CD4-positive, CD25-positive, alpha-beta regulatory T cell (primary cell): Measurements from ENCODE around the gene WIPI1. TPM values are rescaled to one million over a fixed set of nuclear protein-coding genes. Genes with fewer than 3 reads are reported as not detected.
"Not testable (repeated sequence)": the region's sequence is repeated elsewhere in the genome, so short reads cannot be mapped to it uniquely, and the experiment has no call there.

ENCODE experiments used
- ATAC-seq, 2 donors: fragments of 150-1000 bp; cut with Tn5 transposase; one replicate each; pipeline ENCODE4 v1.10.0; 2021; ENCODE audit warnings: low read depth in 2 of 2, moderate number of reproducible peaks in 2 of 2, moderate library complexity in 1 of 2
- DNase-seq, 3 donors: peaks; one replicate each; pipeline versions ENCODE4 v3.0.0 to v3.0.0-alpha.2; 2012 to 2022; ENCODE audit warnings: mixed read lengths in 1 of 3
- H3K27ac ChIP-seq: one replicate; pipeline ENCODE4 v1.7.0; 2013; ENCODE audit warnings: mild to moderate bottlenecking, low read length; ENCODE audit not compliant: insufficient read depth, poor library complexity, severe bottlenecking
- H3K27me3 ChIP-seq: one replicate; pipeline ENCODE4 v1.7.0; 2013; ENCODE audit warnings: low read length; ENCODE audit not compliant: control insufficient read depth, insufficient read depth
- H3K36me3 ChIP-seq: one replicate; pipeline ENCODE4 v1.7.0; 2013; ENCODE audit warnings: mild to moderate bottlenecking, low read length, moderate library complexity; ENCODE audit not compliant: control insufficient read depth, insufficient read depth
- H3K4me1 ChIP-seq: 2 replicates; pipeline ENCODE4 v1.7.0; 2013; ENCODE audit warnings: mild to moderate bottlenecking, low read length; ENCODE audit not compliant: insufficient read depth, control insufficient read depth, poor library complexity, severe bottlenecking
- H3K4me3 ChIP-seq: one replicate; pipeline ENCODE4 v1.7.0; 2013; ENCODE audit warnings: low read depth, mild to moderate bottlenecking, low read length, moderate library complexity
- H3K9me3 ChIP-seq, 2 experiments: 1 replicate in 1 of 2; 2 replicates in 1 of 2; pipeline ENCODE4 v1.7.0; 2013; ENCODE audit warnings: low read length in 2 of 2, mild to moderate bottlenecking in 1 of 2, moderate library complexity in 1 of 2; ENCODE audit not compliant: control insufficient read depth in 2 of 2
- H3K27ac Mint-ChIP-seq, 3 donors: one replicate each; pipeline ENCODE4 v1.8.0; 2020 to 2022; ENCODE audit warnings: mild to moderate bottlenecking in 3 of 3, mixed read lengths in 3 of 3, moderate library complexity in 2 of 3
- H3K27me3 Mint-ChIP-seq: one replicate; pipeline ENCODE4 v1.8.0; 2022; ENCODE audit warnings: mild to moderate bottlenecking, mixed read lengths
- H3K36me3 Mint-ChIP-seq: one replicate; pipeline ENCODE4 v1.8.0; 2020; ENCODE audit warnings: mixed read lengths
- H3K4me1 Mint-ChIP-seq, 4 donors: one replicate each; pipeline ENCODE4 v1.8.0; 2020 to 2022; ENCODE audit warnings: mixed read lengths in 4 of 4, mild to moderate bottlenecking in 1 of 4
- H3K4me3 Mint-ChIP-seq, 4 donors: one replicate each; pipeline ENCODE4 v1.8.0; 2020 to 2022; ENCODE audit warnings: mild to moderate bottlenecking in 4 of 4, mixed read lengths in 4 of 4, moderate library complexity in 3 of 4
- H3K9me3 Mint-ChIP-seq, 7 donors: one replicate each; pipeline ENCODE4 v1.8.0; 2020 to 2022; ENCODE audit warnings: mixed read lengths in 7 of 7, mild to moderate bottlenecking in 3 of 7, moderate library complexity in 2 of 7
- polyA plus RNA-seq, 4 donors: library from polyadenylated mRNA; unstranded; fragments of 300-500 nt; fragmentation: Illumina TruSeq; gene quantifications; one replicate each; pipeline ENCODE4 v1.2.3, GENCODE V29; 2021
- total RNA-seq: library from RNA; stranded (reverse); gene quantifications from one replicate; pipeline ENCODE4 v1.2.3, GENCODE V29; 2022

WIPI1 gene
- total and polyA plus RNA-seq, 5 donors from 2014 or later: 2.5 to 5.9 (median 5.2) TPM

GRCh38 chr17:68421486-68421885 lies 35.8 kb downstream of the WIPI1 start:
- no peak overlapping the region for H3K27ac Mint-ChIP-seq
- H3K9me3 Mint-ChIP-seq: peaks cover 0 to 6% (median 0%) of the 10 kb centered on the region in 7 donors
- Histone ChIP-seq H3K4me1 (no peaks in the 10 kb centered on the region), H3K27me3 (no peaks in the 10 kb centered on the region), H3K27ac (no peak overlapping the region), H3K4me3 (no peak overlapping the region), H3K9me3 (no peaks in the 10 kb centered on the region), H3K36me3 (peaks cover 17% of the 10 kb centered on the region)
- H3K36me3 Mint-ChIP-seq: peaks cover 33% of the 10 kb centered on the region
- no peak overlapping the region for H3K4me3 Mint-ChIP-seq
- H3K27me3 Mint-ChIP-seq: no peaks in the 10 kb centered on the region
- peaks cover 0 to 11% (median 2%) of the 10 kb centered on the region in 4 donors for H3K4me1 Mint-ChIP-seq
- no peak for DNase-seq
- ATAC-seq: no peak

GRCh38 chr17:68420065-68420464 lies 37.2 kb downstream of the WIPI1 start:
- Histone ChIP-seq H3K4me3 (no peak overlapping the region), H3K9me3 (no peaks in the 10 kb centered on the region), H3K27me3 (no peaks in the 10 kb centered on the region), H3K27ac (no peak overlapping the region), H3K4me1 (peaks cover 2% of the 10 kb centered on the region), H3K36me3 (peaks cover 17% of the 10 kb centered on the region)
- Mint-ChIP-seq H3K27me3 (no peaks in the 10 kb centered on the region), H3K36me3 (peaks cover 34% of the 10 kb centered on the region), H3K4me1 (peaks cover 4 to 21% (median 13%) of the 10 kb centered on the region in 4 donors), H3K27ac (no peak overlapping the region), H3K4me3 (no peak overlapping the region), H3K9me3 (peaks cover 0 to 10% (median 3%) of the 10 kb centered on the region in 7 donors)
- DNase-seq (no peak), ATAC-seq (no peak)

GRCh38 chr17:68418876-68419275 lies 38.4 kb downstream of the WIPI1 start:
- Mint-ChIP-seq H3K4me3 (no peak overlapping the region), H3K27ac (no peak overlapping the region), H3K9me3 (peaks cover 0 to 12% (median 3%) of the 10 kb centered on the region in 7 donors), H3K4me1 (peaks cover 13 to 33% (median 21%) of the 10 kb centered on the region in 4 donors), H3K27me3 (no peaks in the 10 kb centered on the region), H3K36me3 (peaks cover 31% of the 10 kb centered on the region)
- H3K9me3 ChIP-seq: no peaks in the 10 kb centered on the region
- no peak for DNase-seq
- H3K4me1 ChIP-seq: peaks cover 11% of the 10 kb centered on the region
- no peak overlapping the region for H3K27ac ChIP-seq
- no peaks in the 10 kb centered on the region for H3K27me3 ChIP-seq
- ATAC-seq: no peak
- H3K4me3 ChIP-seq: no peak overlapping the region
- peaks cover 17% of the 10 kb centered on the region for H3K36me3 ChIP-seq

- peaks cover 13 to 34% (median 22%) of the 10 kb centered on the region in 4 donors for H3K4me1 Mint-ChIP-seq
- no peaks in the 10 kb centered on the region for H3K27me3 Mint-ChIP-seq
- no peak overlapping the region for H3K27ac Mint-ChIP-seq
- H3K9me3 Mint-ChIP-seq: peaks cover 0 to 12% (median 3%) of the 10 kb centered on the region in 7 donors
- no peak for DNase-seq
- H3K4me3 Mint-ChIP-seq: no peak overlapping the region
- Histone ChIP-seq H3K9me3 (no peaks in the 10 kb centered on the region), H3K4me1 (peaks cover 11% of the 10 kb centered on the region), H3K36me3 (peaks cover 13% of the 10 kb centered on the region), H3K27ac (no peak overlapping the region), H3K27me3 (no peaks in the 10 kb centered on the region), H3K4me3 (no peak overlapping the region)
- no peak for ATAC-seq
- H3K36me3 Mint-ChIP-seq: peaks cover 27% of the 10 kb centered on the region
Measured at GRCh38 chr17:68417317-68417716, 40.0 kb downstream of the WIPI1 start.

- H3K36me3 Mint-ChIP-seq: peaks cover 11% of the 10 kb centered on the region
- not testable (repeated sequence) for H3K9me3 ChIP-seq, H3K27ac ChIP-seq, H3K36me3 ChIP-seq, H3K27me3 ChIP-seq, ATAC-seq, H3K27me3 Mint-ChIP-seq
- H3K9me3 Mint-ChIP-seq: peaks cover 0 to 23% (median 3%) of the 10 kb centered on the region in 7 donors
- peak overlapping the region; percentile 91 to 97 (median 94) for H3K4me3 Mint-ChIP-seq
- H3K4me1 Mint-ChIP-seq: peaks cover 13 to 31% (median 22%) of the 10 kb centered on the region in 4 donors
- peak in 2 of 3 donors; percentile 34 to 44 for DNase-seq
- Histone ChIP-seq H3K4me3 (peak overlapping the region; percentile 70), H3K4me1 (peaks cover 11% of the 10 kb centered on the region)
- H3K27ac Mint-ChIP-seq: peak overlapping the region; percentile 69 to 95 (median 87)
Measured at GRCh38 chr17:68414901-68415300, 42.4 kb downstream of the WIPI1 start.

- Mint-ChIP-seq H3K27ac (peak overlapping the region; percentile 69 to 95 (median 87)), H3K4me1 (peaks cover 13 to 31% (median 22%) of the 10 kb centered on the region in 4 donors), H3K4me3 (peak overlapping the region; percentile 91 to 97 (median 94)), H3K9me3 (peaks cover 0 to 23% (median 3%) of the 10 kb centered on the region in 7 donors)
- H3K27me3 ChIP-seq, H3K9me3 ChIP-seq, H3K36me3 Mint-ChIP-seq, H3K36me3 ChIP-seq, H3K27me3 Mint-ChIP-seq: not testable (repeated sequence)
- Histone ChIP-seq H3K27ac (peak overlapping the region; percentile 55), H3K4me3 (peak overlapping the region; percentile 70), H3K4me1 (peaks cover 11% of the 10 kb centered on the region)
- DNase-seq (peak; percentile 40 to 80 (median 70)), ATAC-seq (peak; percentile 78)
Measured at GRCh38 chr17:68413597-68414560, 43.4 kb downstream of the WIPI1 start.

- not testable (repeated sequence) for H3K27ac Mint-ChIP-seq
Measured at GRCh38 chr17:68407656-68408055, 49.6 kb downstream of the WIPI1 start.

More at GRCh38 chr17:68407656-68408055, 49.6 kb downstream of the WIPI1 start:
- not testable (repeated sequence) for H3K27me3 ChIP-seq, H3K36me3 ChIP-seq, H3K27ac ChIP-seq, H3K4me1 ChIP-seq, H3K4me1 Mint-ChIP-seq, H3K4me3 ChIP-seq, H3K4me3 Mint-ChIP-seq, DNase-seq, ATAC-seq, H3K27me3 Mint-ChIP-seq
- peaks cover 14 to 16% of the 10 kb centered on the region in 2 experiments for H3K9me3 ChIP-seq
- peaks cover 0 to 40% (median 8%) of the 10 kb centered on the region in 7 donors for H3K9me3 Mint-ChIP-seq
- H3K36me3 Mint-ChIP-seq: peaks cover 32% of the 10 kb centered on the region
